Effector memory CD4-positive, alpha-beta T cell (primary cell): ENCODE results near the gene POPDC2.
"Not testable (repeated sequence)": the region's sequence is repeated elsewhere in the genome, so short reads cannot be mapped to it uniquely, and the experiment has no call there.

Experiments used
- DNase-seq, 3 donors: peaks; one replicate each; pipeline ENCODE4 v3.0.0-alpha.2; 2020
- H3K27ac ChIP-seq: 2 replicates; pipeline ENCODE4 v1.7.0; 2013; ENCODE audit warnings: mild to moderate bottlenecking, low read length, moderate library complexity; ENCODE audit not compliant: insufficient read depth, poor library complexity, severe bottlenecking
- H3K27me3 ChIP-seq: replicated peaks from 2 replicates; pipeline ENCODE4 v1.7.0; 2013; ENCODE audit warnings: mild to moderate bottlenecking, low read length; ENCODE audit not compliant: insufficient read depth, control insufficient read depth, poor library complexity, severe bottlenecking
- H3K36me3 ChIP-seq: 2 replicates; pipeline ENCODE4 v1.7.0; 2013; ENCODE audit warnings: mild to moderate bottlenecking, low read length, moderate library complexity; ENCODE audit not compliant: control insufficient read depth, insufficient read depth
- H3K4me1 ChIP-seq: 2 replicates; pipeline ENCODE4 v1.7.0; 2013; ENCODE audit warnings: low read length, mild to moderate bottlenecking; ENCODE audit not compliant: control insufficient read depth, insufficient read depth, poor library complexity, severe bottlenecking
- H3K4me3 ChIP-seq: 2 replicates; pipeline ENCODE4 v1.7.0; 2013; ENCODE audit warnings: low read length, low read depth, mild to moderate bottlenecking; ENCODE audit not compliant: insufficient read depth, poor library complexity, severe bottlenecking
- H3K9me3 ChIP-seq: 2 replicates; pipeline ENCODE4 v1.7.0; 2013; ENCODE audit warnings: mild to moderate bottlenecking, low read length, moderate library complexity; ENCODE audit not compliant: control insufficient read depth

The POPDC2 gene

GRCh38 chr3:119599558-119600174 lies 60.7 kb downstream of the POPDC2 start:
- no peak for DNase-seq
- Histone ChIP-seq H3K36me3 (no peaks in the 10 kb centered on the region), H3K4me3 (no peak overlapping the region)

GRCh38 chr3:119598410-119599098 lies 61.8 kb downstream of the POPDC2 start:
- H3K9me3 ChIP-seq = no peaks in the 10 kb centered on the region
- no peak overlapping the region for H3K27ac ChIP-seq
- no peaks in the 10 kb centered on the region for H3K27me3 ChIP-seq
- no peak overlapping the region for H3K4me3 ChIP-seq
- no peaks in the 10 kb centered on the region for H3K36me3 ChIP-seq
- peaks cover 3% of the 10 kb centered on the region for H3K4me1 ChIP-seq
- no peak for DNase-seq

More at GRCh38 chr3:119599558-119600174, 60.7 kb downstream of the POPDC2 start:
- peaks cover 3% of the 10 kb centered on the region for H3K4me1 ChIP-seq
- H3K9me3 ChIP-seq = no peaks in the 10 kb centered on the region
- no peaks in the 10 kb centered on the region for H3K27me3 ChIP-seq
- no peak overlapping the region for H3K27ac ChIP-seq

- H3K9me3 ChIP-seq = no peaks in the 10 kb centered on the region
- no peak within 1 kb of the TSS for H3K27ac ChIP-seq
- no peaks in the 10 kb centered on the region for H3K27me3 ChIP-seq
- DNase-seq = no peak
- H3K36me3 ChIP-seq = no peaks in the 10 kb centered on the region
- H3K4me3 ChIP-seq = no peak within 1 kb of the TSS
- peaks cover 3% of the 10 kb centered on the region for H3K4me1 ChIP-seq
Observed at GRCh38 chr3:119597548-119598288, 62.7 kb downstream of the POPDC2 start, which contains the start of gene PLA1A. Gene PLA1A, plus strand, starts transcription at chr3:119597885. Its CDS starts 29 bp downstream, at chr3:119597914.

GRCh38 chr3:119596398-119596797 lies 64.0 kb downstream of the POPDC2 start:
- DNase-seq = no peak
- Histone ChIP-seq H3K4me3 (no peak overlapping the region), H3K36me3 (no peaks in the 10 kb centered on the region), H3K9me3 (no peaks in the 10 kb centered on the region), H3K27me3 (no peaks in the 10 kb centered on the region), H3K27ac (no peak overlapping the region), H3K4me1 (peaks cover 3% of the 10 kb centered on the region)

GRCh38 chr3:119595639-119596334 lies 64.6 kb downstream of the POPDC2 start:
- DNase-seq = no peak
- Histone ChIP-seq H3K27me3 (no peaks in the 10 kb centered on the region), H3K4me1 (peaks cover under 1% of the 10 kb centered on the region), H3K27ac (no peak overlapping the region), H3K4me3 (no peak overlapping the region), H3K9me3 (no peaks in the 10 kb centered on the region), H3K36me3 (no peaks in the 10 kb centered on the region)

GRCh38 chr3:119594929-119595328 lies 65.5 kb downstream of the POPDC2 start:
- not testable (repeated sequence) for H3K4me1 ChIP-seq, H3K36me3 ChIP-seq, H3K9me3 ChIP-seq, DNase-seq, H3K4me3 ChIP-seq, H3K27me3 ChIP-seq, H3K27ac ChIP-seq

- Histone ChIP-seq H3K4me3 (no peak overlapping the region), H3K36me3 (no peaks in the 10 kb centered on the region), H3K9me3 (no peaks in the 10 kb centered on the region), H3K27ac (no peak overlapping the region), H3K27me3 (no peaks in the 10 kb centered on the region), H3K4me1 (no peaks in the 10 kb centered on the region)
- DNase-seq = no peak
Observed at GRCh38 chr3:119594066-119594465, 66.3 kb downstream of the POPDC2 start.

- H3K36me3 ChIP-seq = no peaks in the 10 kb centered on the region
- DNase-seq = no peak
- H3K4me1 ChIP-seq = no peaks in the 10 kb centered on the region
- H3K4me3 ChIP-seq = no peak overlapping the region
- no peaks in the 10 kb centered on the region for H3K9me3 ChIP-seq
- H3K27ac ChIP-seq = no peak overlapping the region
- no peaks in the 10 kb centered on the region for H3K27me3 ChIP-seq
Observed at GRCh38 chr3:119592861-119593260, 67.5 kb downstream of the POPDC2 start.
